ENCODE measurements around the gene SLC1A7. TPM values are rescaled to one million over a fixed set of nuclear protein-coding genes. Genes with fewer than 3 reads are reported as not detected.

Gene SLC1A7
- total RNA-seq, 1 donor from 2014 or later, result not detected

- H3K36me3 Mint-ChIP-seq, result peaks cover 25% of the 10 kb centered on the region
- H3K27ac Mint-ChIP-seq, result no peak overlapping the region
- no peak for TF ChIP-seq CTCF (conservative IDR thresholded peaks at IDR 0.05)
- no peak overlapping the region for H3K4me3 Mint-ChIP-seq
- H3K9me3 Mint-ChIP-seq, result no peaks in the 10 kb centered on the region
- no peak for DNase-seq (ENCODE audit: extremely low spot score, unreplicated experiment)
- no peaks in the 10 kb centered on the region for H3K27me3 Mint-ChIP-seq
- peaks cover 42% of the 10 kb centered on the region for H3K4me1 Mint-ChIP-seq (ENCODE audit: unreplicated experiment)
Measured at GRCh38 chr1:53049574-53049967, 92.9 kb downstream of the SLC1A7 start.

GRCh38 chr1:53048960-53049573 lies 93.4 kb downstream of the SLC1A7 start:
- Mint-ChIP-seq H3K9me3 (no peaks in the 10 kb centered on the region), H3K4me1 (ENCODE audit: unreplicated experiment) (peaks cover 42% of the 10 kb centered on the region), H3K27ac (no peak overlapping the region), H3K36me3 (peaks cover 22% of the 10 kb centered on the region), H3K4me3 (no peak overlapping the region), H3K27me3 (no peaks in the 10 kb centered on the region)
- TF ChIP-seq CTCF (conservative IDR thresholded peaks at IDR 0.05), result no peak
- no peak for DNase-seq (ENCODE audit: extremely low spot score, unreplicated experiment)

GRCh38 chr1:53047737-53048736 lies 94.4 kb downstream of the SLC1A7 start:
- TF ChIP-seq CTCF (conservative IDR thresholded peaks at IDR 0.05), result no peak
- Mint-ChIP-seq H3K9me3 (no peaks in the 10 kb centered on the region), H3K4me1 (ENCODE audit: unreplicated experiment) (peaks cover 46% of the 10 kb centered on the region), H3K27me3 (no peaks in the 10 kb centered on the region), H3K4me3 (peak overlapping the region; percentile 14), H3K27ac (no peak overlapping the region), H3K36me3 (peaks cover 13% of the 10 kb centered on the region)
- DNase-seq (ENCODE audit: extremely low spot score, unreplicated experiment), result no peak

- Mint-ChIP-seq H3K36me3 (peaks cover 8% of the 10 kb centered on the region), H3K4me1 (ENCODE audit: unreplicated experiment) (peaks cover 49% of the 10 kb centered on the region), H3K27ac (no peak overlapping the region), H3K4me3 (no peak overlapping the region), H3K27me3 (no peaks in the 10 kb centered on the region), H3K9me3 (no peaks in the 10 kb centered on the region)
- TF ChIP-seq CTCF (conservative IDR thresholded peaks at IDR 0.05), result no peak
- DNase-seq (ENCODE audit: extremely low spot score, unreplicated experiment), result no peak
Measured at GRCh38 chr1:53046930-53047329, 95.5 kb downstream of the SLC1A7 start.

- H3K9me3 Mint-ChIP-seq, result no peaks in the 10 kb centered on the region
- peaks cover 41% of the 10 kb centered on the region for H3K4me1 Mint-ChIP-seq (ENCODE audit: unreplicated experiment)
- H3K27ac Mint-ChIP-seq, result no peak overlapping the region
- H3K4me3 Mint-ChIP-seq, result no peak overlapping the region
- no peak for TF ChIP-seq CTCF (conservative IDR thresholded peaks at IDR 0.05)
- DNase-seq (ENCODE audit: extremely low spot score, unreplicated experiment), result no peak
- no peaks in the 10 kb centered on the region for H3K27me3 Mint-ChIP-seq
- peaks cover 15% of the 10 kb centered on the region for H3K36me3 Mint-ChIP-seq
Measured at GRCh38 chr1:53044926-53045325, 97.5 kb downstream of the SLC1A7 start.
